Measurements from ENCODE around the gene VPS37C.

Gene VPS37C

GRCh38 chr11:61131586-61131985, 29.6 kb downstream of the VPS37C start:
- DNase-seq: no peak

- no peak for DNase-seq
Observed at GRCh38 chr11:61131186-61131585, 30.0 kb downstream of the VPS37C start.

GRCh38 chr11:61129639-61130523, 31.3 kb downstream of the VPS37C start:
- DNase-seq: peak; percentile 90

- no peak for DNase-seq
Observed at GRCh38 chr11:61128947-61129638, 32.1 kb downstream of the VPS37C start.

- DNase-seq: no peak
Observed at GRCh38 chr11:61127991-61128390, 33.2 kb downstream of the VPS37C start.

GRCh38 chr11:61126256-61126655, 35.0 kb downstream of the VPS37C start:
- DNase-seq: no peak

- no peak for DNase-seq
Observed at GRCh38 chr11:61125310-61125684, 35.9 kb downstream of the VPS37C start.

- no peak for DNase-seq
Observed at GRCh38 chr11:61124574-61125309, 36.5 kb downstream of the VPS37C start.

GRCh38 chr11:61123775-61124571, 37.3 kb downstream of the VPS37C start:
- no peak for DNase-seq

- DNase-seq: no peak
Observed at GRCh38 chr11:61122761-61123160, 38.5 kb downstream of the VPS37C start.

GRCh38 chr11:61121917-61122316, 39.3 kb downstream of the VPS37C start:
- DNase-seq: no peak

- no peak for DNase-seq
Observed at GRCh38 chr11:61121192-61121831, 39.9 kb downstream of the VPS37C start.

GRCh38 chr11:61120706-61121191, 40.5 kb downstream of the VPS37C start:
- peak; percentile 82 for DNase-seq

GRCh38 chr11:61120099-61120705, 41.0 kb downstream of the VPS37C start:
- no peak for DNase-seq

- DNase-seq: no peak
Observed at GRCh38 chr11:61119571-61119970, 41.7 kb downstream of the VPS37C start.

- no peak for DNase-seq
Observed at GRCh38 chr11:61119055-61119454, 42.2 kb downstream of the VPS37C start.

- DNase-seq: no peak
Observed at GRCh38 chr11:61118406-61118805, 42.8 kb downstream of the VPS37C start.

- DNase-seq: no peak
Observed at GRCh38 chr11:61118004-61118403, 43.2 kb downstream of the VPS37C start.

- no peak for DNase-seq
Observed at GRCh38 chr11:61117168-61117520, 44.1 kb downstream of the VPS37C start.

GRCh38 chr11:61116426-61117167, 44.6 kb downstream of the VPS37C start:
- no peak for DNase-seq

Data from CD4-positive, alpha-beta T cell treated with Interleukin-17A for 1 hour (primary cell).